GM08714 (cell line): Measurements from ENCODE around the gene ZNF518B.

ENCODE experiments used
- H3K4me3 ChIP-seq: fragments of 200-500 bp; sonication (Bioruptor generic); 2 replicates; pipeline ENCODE4 v1.5.1; 2014; ENCODE audit warnings: mild to moderate bottlenecking, low read length, inconsistent platforms
- ZNF274 ChIP-seq: IDR thresholded peaks from 2 replicates; pipeline ENCODE4 v1.6.1; 2012; ENCODE audit warnings: mild to moderate bottlenecking, low read depth, low read length

ZNF518B gene

GRCh38 chr4:10421344-10422055 lies 35.7 kb downstream of the ZNF518B start:
- no peak overlapping the region for H3K4me3 ChIP-seq
- TF ChIP-seq ZNF274: no peak

- TF ChIP-seq ZNF274: no peak
- no peak overlapping the region for H3K4me3 ChIP-seq
Measured at GRCh38 chr4:10417740-10418139, 39.5 kb downstream of the ZNF518B start.

- TF ChIP-seq ZNF274: no peak
- no peak overlapping the region for H3K4me3 ChIP-seq
Measured at GRCh38 chr4:10416441-10416840, 40.8 kb downstream of the ZNF518B start.

- H3K4me3 ChIP-seq: no peak overlapping the region
- no peak for TF ChIP-seq ZNF274
Measured at GRCh38 chr4:10413177-10413576, 44.0 kb downstream of the ZNF518B start.

- TF ChIP-seq ZNF274: no peak
- no peak overlapping the region for H3K4me3 ChIP-seq
Measured at GRCh38 chr4:10405672-10406071, 51.6 kb downstream of the ZNF518B start.

GRCh38 chr4:10403633-10404445 lies 53.4 kb downstream of the ZNF518B start:
- no peak overlapping the region for H3K4me3 ChIP-seq
- no peak for TF ChIP-seq ZNF274

- no peak overlapping the region for H3K4me3 ChIP-seq
- no peak for TF ChIP-seq ZNF274
Measured at GRCh38 chr4:10395971-10396580, 61.1 kb downstream of the ZNF518B start.
